HL-60 (cell line): ENCODE measurements around the gene UNC13D.

Experiments used
- CTCF ChIP-seq: IDR thresholded peaks from one replicate; pipeline ENCODE4 v1.5.1; 2011; ENCODE audit warnings: low read length, control low read depth, inconsistent platforms; ENCODE audit not compliant: insufficient read depth
- POLR2AphosphoS5 ChIP-seq: IDR thresholded peaks from 2 replicates; pipeline ENCODE4 v1.6.1; 2012; ENCODE audit warnings: low read depth
- REST ChIP-seq: IDR thresholded peaks from 2 replicates; pipeline ENCODE4 v1.6.1; 2012; ENCODE audit warnings: low read depth; ENCODE audit not compliant: insufficient replicate concordance

GRCh38 chr17:75846692-75847613, 2.7 kb upstream of the UNC13D start:
- TF ChIP-seq CTCF = no peak
- TF ChIP-seq POLR2AphosphoS5 = no peak
- no peak for TF ChIP-seq REST
